ENCODE measurements around the gene OR6S1. TPM values are rescaled to one million over a fixed set of nuclear protein-coding genes. Genes with fewer than 3 reads are reported as not detected.

OR6S1 gene
- total and polyA plus RNA-seq, 4 donors: not detected

GRCh38 chr14:20618271-20618749, 23.2 kb downstream of the OR6S1 start:
- TF ChIP-seq RAD21 (IDR thresholded peaks at IDR 0.05): no peak
- TF ChIP-seq EGR1 (IDR thresholded peaks at IDR 0.05; ENCODE audit: low read depth in 2 of 2): no peak
- no peak for TF ChIP-seq FOXA1 (IDR thresholded peaks at IDR 0.05)
- no peak for TF ChIP-seq JUND (IDR thresholded peaks at IDR 0.05)
- TF ChIP-seq ZBTB33 (IDR thresholded peaks at IDR 0.05): no peak
- TF ChIP-seq SP1 (IDR thresholded peaks at IDR 0.05): no peak
- H3K9ac ChIP-seq (ENCODE audit: low read depth in 1 of 2, low read length in 2 of 2): no peak overlapping the region
- WGBS: 62% methylated on average over 4 of the region's 4 CpGs
- no peak overlapping the region for H3K27ac ChIP-seq (ENCODE audit: low read depth in 1 of 2, low read length in 2 of 2)
- peaks cover 0 to 15% (median 6%) of the 10 kb centered on the region in 4 donors for H3K4me1 ChIP-seq (ENCODE audit: control insufficient read depth in 4 of 4, insufficient read depth in 4 of 4, low read length in 3 of 4)
- H3K4me3 ChIP-seq (ENCODE audit: low read depth in 1 of 3, low read length in 3 of 3): no peak overlapping the region
- no peak for DNase-seq (ENCODE audit: low spot score)
- H3K27me3 ChIP-seq (ENCODE audit: control insufficient read depth in 4 of 4, insufficient read depth in 4 of 4, low read length in 3 of 4): no peaks in the 10 kb centered on the region
- H3K36me3 ChIP-seq (ENCODE audit: control insufficient read depth in 4 of 4, insufficient read depth in 3 of 4, low read depth in 1 of 4, low read length in 3 of 4): no peaks in the 10 kb centered on the region
- H3K9me3 ChIP-seq (ENCODE audit: control insufficient read depth in 4 of 4, low read length in 3 of 4): no peaks in the 10 kb centered on the region

DNA sequence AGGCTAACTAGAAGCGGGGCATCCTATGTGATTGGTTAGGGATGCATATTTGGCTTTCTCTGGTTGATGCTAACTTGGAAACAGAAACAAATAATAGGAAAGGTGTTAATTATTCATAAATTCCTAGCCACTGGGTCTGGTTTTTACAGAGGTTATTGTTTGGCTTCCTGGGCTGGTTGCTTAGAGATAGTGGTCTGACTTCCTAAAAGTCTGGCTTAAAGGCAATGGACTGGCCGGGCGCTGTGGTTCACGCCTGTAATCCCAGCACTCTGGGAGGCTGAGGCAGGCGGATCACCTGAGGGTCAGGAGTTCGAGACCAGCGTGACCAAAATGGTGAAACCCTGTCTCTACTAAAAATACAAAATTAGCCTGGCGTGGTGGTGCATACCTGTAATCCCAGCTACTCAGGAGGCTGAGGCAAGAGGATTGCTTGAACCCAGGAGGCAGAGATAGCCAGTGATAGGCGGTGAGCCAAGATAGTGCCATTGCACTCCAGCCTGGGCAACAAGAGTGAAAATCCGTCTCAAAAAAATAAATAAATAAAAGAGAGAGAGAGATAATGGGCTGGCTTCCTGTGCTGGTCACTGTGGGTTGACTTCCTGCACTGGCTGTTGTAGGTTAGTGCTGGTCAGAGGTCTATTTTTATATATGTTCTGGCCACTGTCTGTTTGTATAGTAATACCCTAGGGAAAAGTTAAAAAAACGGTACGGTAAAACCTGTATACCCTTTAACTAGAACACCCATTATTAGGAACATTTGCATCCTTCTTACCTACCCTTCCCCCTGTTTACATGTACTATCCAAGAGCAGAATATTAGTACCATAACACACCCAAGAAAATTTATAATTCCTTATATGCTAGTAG, 24.1 kb downstream of the OR6S1 start:
- WGBS: 79% methylated on average over 12 of the region's 12 CpGs
- TF ChIP-seq FOXA1 (IDR thresholded peaks at IDR 0.05) (no peak), HNF4A (conservative IDR thresholded peaks at IDR 0.05) (no peak), FOXA2 (IDR thresholded peaks at IDR 0.05) (no peak), MAX (IDR thresholded peaks at IDR 0.05) (no peak), HNF4G (IDR thresholded peaks at IDR 0.05) (no peak), JUND (IDR thresholded peaks at IDR 0.05) (no peak), NR2F2 (IDR thresholded peaks at IDR 0.05) (no peak), RAD21 (IDR thresholded peaks at IDR 0.05) (no peak), EGR1 (IDR thresholded peaks at IDR 0.05; ENCODE audit: low read depth in 2 of 2) (no peak), GABPA (IDR thresholded peaks at IDR 0.05 in 1 of 2, conservative IDR thresholded peaks at IDR 0.05 in 1 of 2) (no peak), RXRA (IDR thresholded peaks at IDR 0.05) (no peak), TAF1 (conservative IDR thresholded peaks at IDR 0.05) (no peak)
- TF ChIP-seq, protein P1, sequence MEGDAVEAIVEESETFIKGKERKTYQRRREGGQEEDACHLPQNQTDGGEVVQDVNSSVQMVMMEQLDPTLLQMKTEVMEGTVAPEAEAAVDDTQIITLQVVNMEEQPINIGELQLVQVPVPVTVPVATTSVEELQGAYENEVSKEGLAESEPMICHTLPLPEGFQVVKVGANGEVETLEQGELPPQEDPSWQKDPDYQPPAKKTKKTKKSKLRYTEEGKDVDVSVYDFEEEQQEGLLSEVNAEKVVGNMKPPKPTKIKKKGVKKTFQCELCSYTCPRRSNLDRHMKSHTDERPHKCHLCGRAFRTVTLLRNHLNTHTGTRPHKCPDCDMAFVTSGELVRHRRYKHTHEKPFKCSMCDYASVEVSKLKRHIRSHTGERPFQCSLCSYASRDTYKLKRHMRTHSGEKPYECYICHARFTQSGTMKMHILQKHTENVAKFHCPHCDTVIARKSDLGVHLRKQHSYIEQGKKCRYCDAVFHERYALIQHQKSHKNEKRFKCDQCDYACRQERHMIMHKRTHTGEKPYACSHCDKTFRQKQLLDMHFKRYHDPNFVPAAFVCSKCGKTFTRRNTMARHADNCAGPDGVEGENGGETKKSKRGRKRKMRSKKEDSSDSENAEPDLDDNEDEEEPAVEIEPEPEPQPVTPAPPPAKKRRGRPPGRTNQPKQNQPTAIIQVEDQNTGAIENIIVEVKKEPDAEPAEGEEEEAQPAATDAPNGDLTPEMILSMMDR (IDR thresholded peaks at IDR 0.05; ENCODE audit: low read depth, low read length, missing input control): no peak
- TF ChIP-seq, protein P2, sequence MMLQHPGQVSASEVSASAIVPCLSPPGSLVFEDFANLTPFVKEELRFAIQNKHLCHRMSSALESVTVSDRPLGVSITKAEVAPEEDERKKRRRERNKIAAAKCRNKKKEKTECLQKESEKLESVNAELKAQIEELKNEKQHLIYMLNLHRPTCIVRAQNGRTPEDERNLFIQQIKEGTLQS (IDR thresholded peaks at IDR 0.05): no peak
- TF ChIP-seq, protein P3, sequence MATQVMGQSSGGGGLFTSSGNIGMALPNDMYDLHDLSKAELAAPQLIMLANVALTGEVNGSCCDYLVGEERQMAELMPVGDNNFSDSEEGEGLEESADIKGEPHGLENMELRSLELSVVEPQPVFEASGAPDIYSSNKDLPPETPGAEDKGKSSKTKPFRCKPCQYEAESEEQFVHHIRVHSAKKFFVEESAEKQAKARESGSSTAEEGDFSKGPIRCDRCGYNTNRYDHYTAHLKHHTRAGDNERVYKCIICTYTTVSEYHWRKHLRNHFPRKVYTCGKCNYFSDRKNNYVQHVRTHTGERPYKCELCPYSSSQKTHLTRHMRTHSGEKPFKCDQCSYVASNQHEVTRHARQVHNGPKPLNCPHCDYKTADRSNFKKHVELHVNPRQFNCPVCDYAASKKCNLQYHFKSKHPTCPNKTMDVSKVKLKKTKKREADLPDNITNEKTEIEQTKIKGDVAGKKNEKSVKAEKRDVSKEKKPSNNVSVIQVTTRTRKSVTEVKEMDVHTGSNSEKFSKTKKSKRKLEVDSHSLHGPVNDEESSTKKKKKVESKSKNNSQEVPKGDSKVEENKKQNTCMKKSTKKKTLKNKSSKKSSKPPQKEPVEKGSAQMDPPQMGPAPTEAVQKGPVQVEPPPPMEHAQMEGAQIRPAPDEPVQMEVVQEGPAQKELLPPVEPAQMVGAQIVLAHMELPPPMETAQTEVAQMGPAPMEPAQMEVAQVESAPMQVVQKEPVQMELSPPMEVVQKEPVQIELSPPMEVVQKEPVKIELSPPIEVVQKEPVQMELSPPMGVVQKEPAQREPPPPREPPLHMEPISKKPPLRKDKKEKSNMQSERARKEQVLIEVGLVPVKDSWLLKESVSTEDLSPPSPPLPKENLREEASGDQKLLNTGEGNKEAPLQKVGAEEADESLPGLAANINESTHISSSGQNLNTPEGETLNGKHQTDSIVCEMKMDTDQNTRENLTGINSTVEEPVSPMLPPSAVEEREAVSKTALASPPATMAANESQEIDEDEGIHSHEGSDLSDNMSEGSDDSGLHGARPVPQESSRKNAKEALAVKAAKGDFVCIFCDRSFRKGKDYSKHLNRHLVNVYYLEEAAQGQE (IDR thresholded peaks at IDR 0.05): no peak
- H3K9me3 ChIP-seq (ENCODE audit: control insufficient read depth in 4 of 4, low read length in 3 of 4): no peaks in the 10 kb centered on the region
- no peak overlapping the region for H3K27ac ChIP-seq (ENCODE audit: low read depth in 1 of 2, low read length in 2 of 2)
- H3K9ac ChIP-seq (ENCODE audit: low read depth in 1 of 2, low read length in 2 of 2): no peak overlapping the region
- H3K36me3 ChIP-seq (ENCODE audit: control insufficient read depth in 4 of 4, insufficient read depth in 3 of 4, low read depth in 1 of 4, low read length in 3 of 4): no peaks in the 10 kb centered on the region
- peaks cover 0 to 24% (median 13%) of the 10 kb centered on the region in 4 donors for H3K4me1 ChIP-seq (ENCODE audit: control insufficient read depth in 4 of 4, insufficient read depth in 4 of 4, low read length in 3 of 4)
- H3K4me3 ChIP-seq (ENCODE audit: low read depth in 1 of 3, low read length in 3 of 3): no peak overlapping the region
- H3K27me3 ChIP-seq (ENCODE audit: control insufficient read depth in 4 of 4, insufficient read depth in 4 of 4, low read length in 3 of 4): no peaks in the 10 kb centered on the region
- no peak for DNase-seq (ENCODE audit: low spot score)
